ENCODE measurements around the gene ICE2.

GRCh38 chr15:60508442-60508841 lies 29.5 kb upstream of the ICE2 start:
- TF ChIP-seq CTCF (IDR thresholded peaks at IDR 0.05; ENCODE audit: insufficient read depth, low read length, poor library complexity, severe bottlenecking), result no peak
- no peak for TF ChIP-seq EZH2phosphoT487 (conservative IDR thresholded peaks at IDR 0.05; ENCODE audit: low read length)

Data from SU-DHL-6 (cell line).